GM12892 (cell line): ENCODE results near the gene SFSWAP.

ENCODE experiments used
- POLR2A ChIP-seq: IDR thresholded peaks from 2 replicates; pipeline ENCODE4 v1.6.1; 2011; ENCODE audit warnings: low read depth, low read length, control low read depth
- TAF1 ChIP-seq: IDR thresholded peaks from 2 replicates; pipeline ENCODE4 v1.6.1; 2011; ENCODE audit warnings: low read depth, mild to moderate bottlenecking, control low read depth, low read length, borderline replicate concordance

DNA sequence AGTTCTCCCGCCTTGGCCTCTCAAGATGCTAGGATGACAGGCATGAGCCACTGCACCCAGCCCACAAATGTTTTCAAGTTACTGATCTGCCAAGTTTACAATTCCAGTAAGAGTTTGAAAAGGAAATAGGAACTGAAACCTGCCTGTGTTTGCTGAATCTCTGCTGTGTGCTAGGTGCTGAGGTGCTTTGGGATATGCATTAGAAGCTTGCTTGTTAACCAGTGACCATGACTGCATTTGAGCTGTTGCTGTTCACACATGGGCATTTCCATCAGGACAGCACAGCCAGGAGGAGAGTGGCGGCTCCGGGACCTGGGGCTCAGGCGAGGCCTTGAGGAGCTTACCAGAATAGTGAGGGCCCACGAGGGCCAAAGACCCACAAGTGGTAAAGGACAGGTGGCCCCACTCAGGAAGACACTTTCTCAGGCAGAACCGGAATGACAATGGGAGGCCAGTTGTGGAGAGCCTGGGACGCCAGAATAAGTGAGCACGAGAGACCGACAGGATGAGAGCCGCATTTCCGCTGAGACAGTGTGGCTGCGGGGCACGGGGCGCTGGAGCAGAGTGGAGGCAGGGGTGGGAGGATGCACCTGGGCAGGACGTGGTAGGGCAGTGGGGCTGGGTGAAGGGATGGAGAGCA, 62.8 kb downstream of the SFSWAP start:
- TF ChIP-seq POLR2A (peak; percentile 43; the same call in 1 of the 2 replicates), TAF1 (no peak)
